ENCODE results near the gene WDR37.

Gene WDR37

GRCh38 chr10:1128115-1128514 lies 71.9 kb downstream of the WDR37 start:
- Histone ChIP-seq H3K9ac (ENCODE audit: low read depth, low read length, poor library complexity) (no peak overlapping the region), H2BK15ac (ENCODE audit: low read length) (no peak overlapping the region), H2BK5ac (ENCODE audit: low read length) (no peak overlapping the region), H3K4me2 (ENCODE audit: insufficient read depth, low read length, poor library complexity, severe bottlenecking) (no peak overlapping the region), H3K18ac (ENCODE audit: low read length) (no peak overlapping the region), H3K14ac (ENCODE audit: low read length) (no peak overlapping the region), H2BK12ac (ENCODE audit: low read length) (no peak overlapping the region), H2AFZ (ENCODE audit: low read length) (no peak overlapping the region), H3K27ac (replicated peaks; ENCODE audit: low read length) (no peak overlapping the region), H3K27me3 (ENCODE audit: control insufficient read depth in 3 of 3, insufficient read depth in 3 of 3, low read depth in 1 of 3, low read length in 3 of 3) (no peaks in the 10 kb centered on the region), H3K36me3 (replicated peaks in 1 of 2; ENCODE audit: control insufficient read depth in 2 of 2, insufficient read depth in 2 of 2, low read length in 2 of 2) (peaks cover 17 to 85% of the 10 kb centered on the region in 2 donors), H2AK5ac (ENCODE audit: low read depth, low read length) (no peak overlapping the region), H3K4me1 (ENCODE audit: control insufficient read depth in 2 of 2, insufficient read depth in 1 of 2, low read depth in 1 of 2, low read length in 2 of 2) (peaks cover 0 to 4% of the 10 kb centered on the region in 2 donors), H3K4ac (ENCODE audit: low read length) (no peak overlapping the region), H4K91ac (ENCODE audit: low read depth, low read length, poor library complexity) (no peak overlapping the region), H3K4me3 (ENCODE audit: low read length in 2 of 2) (no peak overlapping the region), H3K9me3 (replicated peaks in 1 of 2; ENCODE audit: control insufficient read depth in 2 of 2, insufficient read depth in 1 of 2, low read depth in 1 of 2, low read length in 2 of 2) (peaks cover 2 to 4% of the 10 kb centered on the region in 2 donors), H3K79me1 (ENCODE audit: low read depth, low read length) (peaks cover 2% of the 10 kb centered on the region), H4K8ac (ENCODE audit: low read depth, low read length) (no peak overlapping the region), H2BK120ac (ENCODE audit: low read depth, low read length) (no peak overlapping the region), H3K23ac (ENCODE audit: low read depth, low read length, poor library complexity) (no peak overlapping the region)
- no peak for DNase-seq (ENCODE audit: low spot score)
- WGBS, 2 donors (ENCODE audit: extremely low coverage in 2 of 2, insufficient read length in 2 of 2, insufficient replicate concordance in 1 of 2), result no CpG with 5 or more reads among the region's 2 CpGs

- Histone ChIP-seq H3K9ac (ENCODE audit: low read depth, low read length, poor library complexity) (no peak overlapping the region), H2BK120ac (ENCODE audit: low read depth, low read length) (no peak overlapping the region), H2AFZ (ENCODE audit: low read length) (no peak overlapping the region), H3K27me3 (ENCODE audit: control insufficient read depth in 3 of 3, insufficient read depth in 3 of 3, low read depth in 1 of 3, low read length in 3 of 3) (no peaks in the 10 kb centered on the region), H3K36me3 (replicated peaks in 1 of 2; ENCODE audit: control insufficient read depth in 2 of 2, insufficient read depth in 2 of 2, low read length in 2 of 2) (peaks cover 17 to 79% of the 10 kb centered on the region in 2 donors), H4K91ac (ENCODE audit: low read depth, low read length, poor library complexity) (no peak overlapping the region), H3K4me3 (ENCODE audit: low read length in 2 of 2) (no peak overlapping the region), H3K23ac (ENCODE audit: low read depth, low read length, poor library complexity) (no peak overlapping the region), H3K79me1 (ENCODE audit: low read depth, low read length) (peaks cover 2% of the 10 kb centered on the region), H3K4me1 (ENCODE audit: control insufficient read depth in 2 of 2, insufficient read depth in 1 of 2, low read depth in 1 of 2, low read length in 2 of 2) (peaks cover 0 to 4% of the 10 kb centered on the region in 2 donors), H4K8ac (ENCODE audit: low read depth, low read length) (no peak overlapping the region), H2BK12ac (ENCODE audit: low read length) (no peak overlapping the region), H3K9me3 (replicated peaks in 1 of 2; ENCODE audit: control insufficient read depth in 2 of 2, insufficient read depth in 1 of 2, low read depth in 1 of 2, low read length in 2 of 2) (peaks cover 2 to 4% of the 10 kb centered on the region in 2 donors), H3K4me2 (ENCODE audit: insufficient read depth, low read length, poor library complexity, severe bottlenecking) (no peak overlapping the region), H2BK15ac (ENCODE audit: low read length) (no peak overlapping the region), H3K18ac (ENCODE audit: low read length) (no peak overlapping the region), H3K14ac (ENCODE audit: low read length) (no peak overlapping the region), H2AK5ac (ENCODE audit: low read depth, low read length) (no peak overlapping the region), H3K27ac (replicated peaks; ENCODE audit: low read length) (no peak overlapping the region), H2BK5ac (ENCODE audit: low read length) (no peak overlapping the region), H3K4ac (ENCODE audit: low read length) (no peak overlapping the region)
- DNase-seq (ENCODE audit: low spot score), result no peak
- WGBS, 2 donors (ENCODE audit: extremely low coverage in 2 of 2, insufficient read length in 2 of 2, insufficient replicate concordance in 1 of 2), result no CpG with 5 or more reads among the region's 21 CpGs
These were observed 72.5 kb downstream of the WDR37 start for GRCh38 chr10:1128649-1129048.

GRCh38 chr10:1130226-1130625 lies 74.0 kb downstream of the WDR37 start:
- WGBS, 2 donors (ENCODE audit: extremely low coverage in 2 of 2, insufficient read length in 2 of 2, insufficient replicate concordance in 1 of 2), result no CpG with 5 or more reads among the region's 10 CpGs
- Histone ChIP-seq H2AFZ (ENCODE audit: low read length) (no peak overlapping the region), H4K91ac (ENCODE audit: low read depth, low read length, poor library complexity) (no peak overlapping the region), H3K9me3 (replicated peaks in 1 of 2; ENCODE audit: control insufficient read depth in 2 of 2, insufficient read depth in 1 of 2, low read depth in 1 of 2, low read length in 2 of 2) (peaks cover 2 to 4% of the 10 kb centered on the region in 2 donors), H3K18ac (ENCODE audit: low read length) (no peak overlapping the region), H3K4ac (ENCODE audit: low read length) (no peak overlapping the region), H2BK5ac (ENCODE audit: low read length) (no peak overlapping the region), H3K27ac (replicated peaks; ENCODE audit: low read length) (no peak overlapping the region), H3K4me2 (ENCODE audit: insufficient read depth, low read length, poor library complexity, severe bottlenecking) (no peak overlapping the region), H3K79me1 (ENCODE audit: low read depth, low read length) (no peaks in the 10 kb centered on the region), H3K36me3 (replicated peaks in 1 of 2; ENCODE audit: control insufficient read depth in 2 of 2, insufficient read depth in 2 of 2, low read length in 2 of 2) (peaks cover 11 to 64% of the 10 kb centered on the region in 2 donors), H2BK120ac (ENCODE audit: low read depth, low read length) (no peak overlapping the region), H3K4me3 (ENCODE audit: low read length in 2 of 2) (no peak overlapping the region), H4K8ac (ENCODE audit: low read depth, low read length) (no peak overlapping the region), H3K4me1 (ENCODE audit: control insufficient read depth in 2 of 2, insufficient read depth in 1 of 2, low read depth in 1 of 2, low read length in 2 of 2) (peaks cover 0 to 2% of the 10 kb centered on the region in 2 donors), H3K23ac (ENCODE audit: low read depth, low read length, poor library complexity) (no peak overlapping the region), H3K27me3 (ENCODE audit: control insufficient read depth in 3 of 3, insufficient read depth in 3 of 3, low read depth in 1 of 3, low read length in 3 of 3) (no peaks in the 10 kb centered on the region), H2BK15ac (ENCODE audit: low read length) (no peak overlapping the region), H3K9ac (ENCODE audit: low read depth, low read length, poor library complexity) (no peak overlapping the region), H2BK12ac (ENCODE audit: low read length) (no peak overlapping the region), H2AK5ac (ENCODE audit: low read depth, low read length) (no peak overlapping the region), H3K14ac (ENCODE audit: low read length) (no peak overlapping the region)
- DNase-seq (ENCODE audit: low spot score), result no peak

- no peak overlapping the region for H2BK5ac ChIP-seq (ENCODE audit: low read length)
- H4K8ac ChIP-seq (ENCODE audit: low read depth, low read length), result no peak overlapping the region
- no peak overlapping the region for H3K27ac ChIP-seq (replicated peaks; ENCODE audit: low read length)
- no peak overlapping the region for H2BK120ac ChIP-seq (ENCODE audit: low read depth, low read length)
- no peak overlapping the region for H3K4me2 ChIP-seq (ENCODE audit: insufficient read depth, low read length, poor library complexity, severe bottlenecking)
- H3K79me1 ChIP-seq (ENCODE audit: low read depth, low read length), result no peaks in the 10 kb centered on the region
- no CpG with 5 or more reads among the region's 12 CpGs for WGBS, 2 donors (ENCODE audit: extremely low coverage in 2 of 2, insufficient read length in 2 of 2, insufficient replicate concordance in 1 of 2)
- peaks cover 2 to 4% of the 10 kb centered on the region in 2 donors for H3K9me3 ChIP-seq (replicated peaks in 1 of 2; ENCODE audit: control insufficient read depth in 2 of 2, insufficient read depth in 1 of 2, low read depth in 1 of 2, low read length in 2 of 2)
- H4K91ac ChIP-seq (ENCODE audit: low read depth, low read length, poor library complexity), result no peak overlapping the region
- no peaks in the 10 kb centered on the region for H3K27me3 ChIP-seq (ENCODE audit: control insufficient read depth in 3 of 3, insufficient read depth in 3 of 3, low read depth in 1 of 3, low read length in 3 of 3)
- H3K23ac ChIP-seq (ENCODE audit: low read depth, low read length, poor library complexity), result no peak overlapping the region
- peaks cover 11 to 56% of the 10 kb centered on the region in 2 donors for H3K36me3 ChIP-seq (replicated peaks in 1 of 2; ENCODE audit: control insufficient read depth in 2 of 2, insufficient read depth in 2 of 2, low read length in 2 of 2)
- no peak overlapping the region for H3K9ac ChIP-seq (ENCODE audit: low read depth, low read length, poor library complexity)
- no peak overlapping the region for H2BK12ac ChIP-seq (ENCODE audit: low read length)
- no peak overlapping the region for H3K4ac ChIP-seq (ENCODE audit: low read length)
- H3K18ac ChIP-seq (ENCODE audit: low read length), result no peak overlapping the region
- no peak overlapping the region for H3K14ac ChIP-seq (ENCODE audit: low read length)
- H2AK5ac ChIP-seq (ENCODE audit: low read depth, low read length), result no peak overlapping the region
- H3K4me1 ChIP-seq (ENCODE audit: control insufficient read depth in 2 of 2, insufficient read depth in 1 of 2, low read depth in 1 of 2, low read length in 2 of 2), result peaks cover 0 to 2% of the 10 kb centered on the region in 2 donors
- peak overlapping the region in 1 of 2 donors; percentile 57 for H3K4me3 ChIP-seq (ENCODE audit: low read length in 2 of 2)
- H2AFZ ChIP-seq (ENCODE audit: low read length), result no peak overlapping the region
- no peak for DNase-seq (ENCODE audit: low spot score)
- no peak overlapping the region for H2BK15ac ChIP-seq (ENCODE audit: low read length)
These were observed 75.0 kb downstream of the WDR37 start for GRCh38 chr10:1130995-1131790.
